Osteoblast (primary cell): ENCODE measurements around the gene ZNF474. TPM values are rescaled to one million over a fixed set of nuclear protein-coding genes. Genes with fewer than 3 reads are reported as not detected.
A peak's percentile ranks its signal among the peaks of the same experiment; 100 is the strongest.

Experiments used
- DNase-seq: peaks from one replicate; pipeline ENCODE4 v3.0.0; 2011; ENCODE audit warnings: low spot score, mixed read lengths; ENCODE audit not compliant: insufficient read length; ENCODE audit errors: missing footprints
- H2AFZ ChIP-seq: 2 replicates; pipeline ENCODE4 v1.6.0; 2011; ENCODE audit warnings: mild to moderate bottlenecking, low read length
- H3K27ac ChIP-seq: 2 replicates; pipeline ENCODE4 v1.5.1; 2011; ENCODE audit warnings: mild to moderate bottlenecking, low read depth, low read length, moderate library complexity
- H3K27me3 ChIP-seq: 2 replicates; pipeline ENCODE4 v1.6.0; 2012; ENCODE audit warnings: mild to moderate bottlenecking, control low read depth, inconsistent platforms, low read length, moderate library complexity; ENCODE audit not compliant: insufficient read depth
- H3K36me3 ChIP-seq: 2 replicates; pipeline ENCODE4 v1.5.1; 2011; ENCODE audit warnings: mild to moderate bottlenecking, low read length, control low read depth, moderate library complexity; ENCODE audit not compliant: insufficient read depth
- H3K4me1 ChIP-seq: 2 replicates; pipeline ENCODE4 v1.5.1; 2011; ENCODE audit warnings: mild to moderate bottlenecking, low read length, control low read depth, moderate library complexity; ENCODE audit not compliant: insufficient read depth
- H3K4me2 ChIP-seq: 2 replicates; pipeline ENCODE4 v1.6.0; 2011; ENCODE audit warnings: mild to moderate bottlenecking, low read length; ENCODE audit not compliant: insufficient read depth
- H3K4me3 ChIP-seq: fragments of 200-600 bp; sonication (generic); 3 replicates; pipeline ENCODE4 v1.5.1; 2012; ENCODE audit warnings: mild to moderate bottlenecking, low read length, inconsistent platforms; ENCODE audit not compliant: insufficient read depth
- H3K79me2 ChIP-seq: 2 replicates; pipeline ENCODE4 v1.6.0; 2012; ENCODE audit warnings: mild to moderate bottlenecking, low read length, control low read depth, inconsistent platforms; ENCODE audit not compliant: insufficient read depth
- H3K9me3 ChIP-seq: 2 replicates; pipeline ENCODE4 v1.5.1; 2011; ENCODE audit warnings: low read depth, low read length, control low read depth
- H4K20me1 ChIP-seq: 2 replicates; pipeline ENCODE4 v1.6.0; 2012; ENCODE audit warnings: mild to moderate bottlenecking, low read length, control low read depth; ENCODE audit not compliant: insufficient read depth
- total RNA-seq: library from RNA; depleted of rRNA; stranded (reverse); fragments of >200 nt; gene quantifications from 2 replicates; pipeline ENCODE4 v1.2.3, GENCODE V29; 2012
- TF ChIP-seq, protein P1 (sequence below): IDR thresholded peaks from 2 replicates; pipeline ENCODE4 v1.5.1; 2011; ENCODE audit warnings: mild to moderate bottlenecking, low read depth, low read length, moderate library complexity; ENCODE audit errors: extremely low read depth

Gene ZNF474
- total RNA-seq, 1 donor, result 0.72 TPM

GRCh38 chr5:122192497-122193496 lies 63.5 kb downstream of the ZNF474 start:
- Histone ChIP-seq H3K9me3 (no peaks in the 10 kb centered on the region), H3K4me1 (peaks cover 3% of the 10 kb centered on the region), H3K79me2 (no peaks in the 10 kb centered on the region), H3K4me3 (no peak overlapping the region), H3K27ac (no peak overlapping the region), H3K36me3 (no peaks in the 10 kb centered on the region), H2AFZ (peak overlapping the region; percentile 52), H4K20me1 (no peaks in the 10 kb centered on the region), H3K4me2 (peak overlapping the region; percentile 65), H3K27me3 (no peaks in the 10 kb centered on the region)
- TF ChIP-seq, protein P1, sequence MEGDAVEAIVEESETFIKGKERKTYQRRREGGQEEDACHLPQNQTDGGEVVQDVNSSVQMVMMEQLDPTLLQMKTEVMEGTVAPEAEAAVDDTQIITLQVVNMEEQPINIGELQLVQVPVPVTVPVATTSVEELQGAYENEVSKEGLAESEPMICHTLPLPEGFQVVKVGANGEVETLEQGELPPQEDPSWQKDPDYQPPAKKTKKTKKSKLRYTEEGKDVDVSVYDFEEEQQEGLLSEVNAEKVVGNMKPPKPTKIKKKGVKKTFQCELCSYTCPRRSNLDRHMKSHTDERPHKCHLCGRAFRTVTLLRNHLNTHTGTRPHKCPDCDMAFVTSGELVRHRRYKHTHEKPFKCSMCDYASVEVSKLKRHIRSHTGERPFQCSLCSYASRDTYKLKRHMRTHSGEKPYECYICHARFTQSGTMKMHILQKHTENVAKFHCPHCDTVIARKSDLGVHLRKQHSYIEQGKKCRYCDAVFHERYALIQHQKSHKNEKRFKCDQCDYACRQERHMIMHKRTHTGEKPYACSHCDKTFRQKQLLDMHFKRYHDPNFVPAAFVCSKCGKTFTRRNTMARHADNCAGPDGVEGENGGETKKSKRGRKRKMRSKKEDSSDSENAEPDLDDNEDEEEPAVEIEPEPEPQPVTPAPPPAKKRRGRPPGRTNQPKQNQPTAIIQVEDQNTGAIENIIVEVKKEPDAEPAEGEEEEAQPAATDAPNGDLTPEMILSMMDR, result peak; percentile 71
- DNase-seq, result peak; percentile 58

GRCh38 chr5:122195802-122196394 lies 66.6 kb downstream of the ZNF474 start:
- TF ChIP-seq, protein P1, result peak; percentile 76
- H3K4me3 ChIP-seq, result no peak overlapping the region
- no peak overlapping the region for H3K4me2 ChIP-seq
- H3K9me3 ChIP-seq, result no peaks in the 10 kb centered on the region
- H3K27me3 ChIP-seq, result peaks cover 15% of the 10 kb centered on the region
- no peaks in the 10 kb centered on the region for H3K4me1 ChIP-seq
- no peak overlapping the region for H3K27ac ChIP-seq
- no peak overlapping the region for H2AFZ ChIP-seq
- H3K36me3 ChIP-seq, result no peaks in the 10 kb centered on the region
- DNase-seq, result no peak
- H4K20me1 ChIP-seq, result no peaks in the 10 kb centered on the region
- H3K79me2 ChIP-seq, result no peaks in the 10 kb centered on the region

- Histone ChIP-seq H2AFZ (no peak overlapping the region), H3K27ac (no peak overlapping the region), H3K4me1 (no peaks in the 10 kb centered on the region), H3K4me3 (no peak overlapping the region), H3K36me3 (no peaks in the 10 kb centered on the region), H3K27me3 (peaks cover 21% of the 10 kb centered on the region), H3K79me2 (no peaks in the 10 kb centered on the region), H3K4me2 (no peak overlapping the region), H4K20me1 (no peaks in the 10 kb centered on the region), H3K9me3 (no peaks in the 10 kb centered on the region)
- TF ChIP-seq, protein P1, result no peak
- no peak for DNase-seq
These were observed 69.8 kb downstream of the ZNF474 start for GRCh38 chr5:122199146-122199545.

DNA sequence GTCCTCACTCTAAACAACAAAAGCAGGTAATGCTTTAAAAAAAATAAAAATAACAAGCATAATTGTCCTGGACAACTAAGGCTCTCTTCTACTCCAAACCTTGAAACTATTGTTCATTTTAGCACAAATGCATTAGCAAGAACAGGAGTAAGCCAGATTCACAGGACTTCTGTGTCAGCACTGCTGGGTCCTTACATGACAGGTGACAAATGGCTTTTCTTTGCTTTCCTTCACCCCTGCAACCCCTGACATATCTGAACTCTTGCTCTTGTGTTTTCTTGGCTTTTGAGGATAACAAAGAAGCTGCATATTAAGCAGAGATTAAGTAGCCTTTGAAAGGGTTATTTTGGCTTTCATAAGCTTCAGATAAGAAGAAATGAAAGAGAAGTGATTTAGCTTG lies 71.1 kb downstream of the ZNF474 start:
- Histone ChIP-seq H3K4me1 (no peaks in the 10 kb centered on the region), H3K4me3 (no peak overlapping the region), H4K20me1 (no peaks in the 10 kb centered on the region), H3K4me2 (no peak overlapping the region), H3K9me3 (no peaks in the 10 kb centered on the region), H3K27ac (no peak overlapping the region), H3K27me3 (peaks cover 23% of the 10 kb centered on the region), H3K79me2 (no peaks in the 10 kb centered on the region), H2AFZ (no peak overlapping the region), H3K36me3 (no peaks in the 10 kb centered on the region)
- no peak for DNase-seq
- TF ChIP-seq, protein P1, result no peak
